Trophoblast cell (in vitro differentiated cells and primary cell): Measurements from ENCODE around the gene GABRR1.
"Not testable (repeated sequence)": the region's sequence is repeated elsewhere in the genome, so short reads cannot be mapped to it uniquely, and the experiment has no call there.

ENCODE experiments used
- DNase-seq, 2 donors: peaks; one replicate each; pipeline ENCODE4 v3.0.0-alpha.2; 2016
- H2AFZ ChIP-seq: 2 replicates; pipeline ENCODE4 v1.6.1; 2013; ENCODE audit warnings: low read length, moderate library complexity, mild to moderate bottlenecking; ENCODE audit not compliant: insufficient read depth, poor library complexity
- H2AK5ac ChIP-seq: 2 replicates; pipeline ENCODE4 v1.6.1; 2013; ENCODE audit warnings: mild to moderate bottlenecking, low read length
- H2BK120ac ChIP-seq: 2 replicates; pipeline ENCODE4 v1.6.1; 2013; ENCODE audit warnings: low read length, mild to moderate bottlenecking, moderate library complexity; ENCODE audit not compliant: insufficient read depth, poor library complexity
- H2BK12ac ChIP-seq: 2 replicates; pipeline ENCODE4 v1.6.1; 2013; ENCODE audit warnings: mild to moderate bottlenecking, low read length, moderate library complexity
- H2BK5ac ChIP-seq: 2 replicates; pipeline ENCODE4 v1.6.1; 2013; ENCODE audit warnings: low read length, low read depth, moderate library complexity, mild to moderate bottlenecking; ENCODE audit not compliant: poor library complexity
- H3K14ac ChIP-seq: 2 replicates; pipeline ENCODE4 v1.6.1; 2013; ENCODE audit warnings: mild to moderate bottlenecking, low read length
- H3K18ac ChIP-seq: 2 replicates; pipeline ENCODE4 v1.6.1; 2013; ENCODE audit warnings: mild to moderate bottlenecking, low read length
- H3K23ac ChIP-seq: 2 replicates; pipeline ENCODE4 v1.6.1; 2013; ENCODE audit warnings: low read length
- H3K27ac ChIP-seq: 2 replicates; pipeline ENCODE4 v1.5.1; 2013; ENCODE audit warnings: low read depth, mild to moderate bottlenecking, inconsistent platforms, low read length, moderate library complexity
- H3K27me3 ChIP-seq: 2 replicates; pipeline ENCODE4 v1.6.1; 2013; ENCODE audit warnings: inconsistent platforms, mild to moderate bottlenecking, low read length, moderate library complexity; ENCODE audit not compliant: insufficient read depth
- H3K36me3 ChIP-seq, 2 experiments: 1 replicate in 1 of 2; 2 replicates in 1 of 2; pipeline ENCODE4 v1.6.1; 2013; ENCODE audit warnings: low read length in 2 of 2, mild to moderate bottlenecking in 2 of 2, moderate library complexity in 1 of 2; ENCODE audit not compliant: insufficient read depth in 2 of 2, control insufficient read depth in 1 of 2
- H3K4ac ChIP-seq: 2 replicates; pipeline ENCODE4 v1.6.1; 2013; ENCODE audit warnings: low read depth, mild to moderate bottlenecking, low read length, moderate library complexity
- H3K4me1 ChIP-seq, 2 experiments: 1 replicate in 1 of 2; 2 replicates in 1 of 2; pipeline ENCODE4 v1.6.1; 2013; ENCODE audit warnings: low read length in 2 of 2, mild to moderate bottlenecking in 2 of 2, moderate library complexity in 1 of 2; ENCODE audit not compliant: insufficient read depth in 2 of 2, control insufficient read depth in 1 of 2
- H3K4me2 ChIP-seq: 2 replicates; pipeline ENCODE4 v1.6.1; 2013; ENCODE audit warnings: inconsistent platforms, mild to moderate bottlenecking, low read length, moderate library complexity
- H3K4me3 ChIP-seq: 2 replicates; pipeline ENCODE4 v1.5.1; 2013; ENCODE audit warnings: mild to moderate bottlenecking, low read depth, low read length, inconsistent platforms
- H3K79me1 ChIP-seq: one replicate; pipeline ENCODE4 v1.6.1; 2013; ENCODE audit warnings: low read length
- H3K79me2 ChIP-seq: 2 replicates; pipeline ENCODE4 v1.6.1; 2013; ENCODE audit warnings: low read length, mild to moderate bottlenecking; ENCODE audit not compliant: control insufficient read depth, insufficient read depth, poor library complexity
- H3K9ac ChIP-seq: 2 replicates; pipeline ENCODE4 v1.6.1; 2013; ENCODE audit warnings: mild to moderate bottlenecking, low read length
- H3K9me3 ChIP-seq: 2 replicates; pipeline ENCODE4 v1.6.1; 2013; ENCODE audit warnings: low read depth, mild to moderate bottlenecking, control low read depth, inconsistent platforms, low read length; ENCODE audit not compliant: insufficient read depth
- H4K12ac ChIP-seq: 2 replicates; pipeline ENCODE4 v1.6.1; 2013; ENCODE audit warnings: low read depth, mild to moderate bottlenecking, low read length, moderate library complexity
- H4K8ac ChIP-seq: 2 replicates; pipeline ENCODE4 v1.6.1; 2013; ENCODE audit warnings: low read depth, mild to moderate bottlenecking, low read length, moderate library complexity
- H4K91ac ChIP-seq: one replicate; pipeline ENCODE4 v1.6.1; 2013; ENCODE audit warnings: low read depth, mild to moderate bottlenecking, low read length, moderate library complexity
- WGBS: extraction: QIAGEN DNeasy Blood & Tissue Kit; methylation state at CpG from one replicate; pipeline ENCODE4 v1.1.7; 2013; ENCODE audit warnings: missing lambda C conversion rate; ENCODE audit not compliant: insufficient read length, insufficient coverage; ENCODE audit errors: extremely low coverage; 5-methylcytosine and 5-hydroxymethylcytosine counted together

Gene GABRR1

DNA sequence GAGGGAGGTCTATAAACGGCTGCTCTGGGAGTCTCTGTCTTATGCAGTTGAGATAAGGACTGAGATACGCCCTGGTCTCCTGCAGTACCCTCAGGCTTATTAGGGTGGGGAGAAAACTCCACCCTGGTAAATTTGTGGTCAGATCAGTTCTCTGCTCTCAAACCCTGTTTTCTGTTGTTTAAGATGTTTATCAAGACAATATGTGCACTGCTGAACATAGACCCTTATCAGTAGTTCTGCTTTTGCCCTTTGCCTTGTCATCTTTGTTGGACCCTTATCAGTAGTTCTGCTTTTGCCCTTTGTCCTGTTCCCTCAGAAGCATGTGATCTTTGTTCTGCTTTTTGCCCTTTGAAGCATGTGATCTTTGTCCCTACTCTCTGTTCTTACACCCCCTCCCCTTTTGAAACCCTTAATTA, 88.9 kb downstream of the GABRR1 start:
- not testable (repeated sequence) for H3K4me3 ChIP-seq, H3K79me1 ChIP-seq, H3K23ac ChIP-seq, H4K8ac ChIP-seq, H3K9me3 ChIP-seq, H2BK12ac ChIP-seq, H3K4me1 ChIP-seq, H2BK5ac ChIP-seq, DNase-seq, H4K91ac ChIP-seq, H4K12ac ChIP-seq, H3K4me2 ChIP-seq, H2AFZ ChIP-seq, H3K79me2 ChIP-seq, H3K27ac ChIP-seq, H3K9ac ChIP-seq, H3K27me3 ChIP-seq, H3K14ac ChIP-seq, H3K4ac ChIP-seq, H3K18ac ChIP-seq, H2AK5ac ChIP-seq, H3K36me3 ChIP-seq, H2BK120ac ChIP-seq
- no CpG with 5 or more reads among the region's 2 CpGs for WGBS
